Measurements from ENCODE around the gene KANK2. TPM values are rescaled to one million over a fixed set of nuclear protein-coding genes. Genes with fewer than 3 reads are reported as not detected.
"Not testable (repeated sequence)": the region's sequence is repeated elsewhere in the genome, so short reads cannot be mapped to it uniquely, and the experiment has no call there.

The KANK2 gene
- total RNA-seq, 1 donor, result 1.4 TPM

GRCh38 chr19:11131471-11131870 is 65.9 kb downstream of the KANK2 start:
- no peaks in the 10 kb centered on the region for H3K9me3 ChIP-seq (ENCODE audit: low read depth, low read length)

GRCh38 chr19:11130824-11131455 is 66.4 kb downstream of the KANK2 start:
- H3K4me1 ChIP-seq (ENCODE audit: insufficient read depth, low read length), result no peaks in the 10 kb centered on the region
- H3K9me3 ChIP-seq (ENCODE audit: low read depth, low read length), result no peaks in the 10 kb centered on the region
- H3K4me3 ChIP-seq (ENCODE audit: low read length), result no peak overlapping the region
- H3K27me3 ChIP-seq (ENCODE audit: insufficient read depth, low read length), result no peaks in the 10 kb centered on the region

More at GRCh38 chr19:11131471-11131870, 65.9 kb downstream of the KANK2 start:
- H3K27me3 ChIP-seq (ENCODE audit: insufficient read depth, low read length), result no peaks in the 10 kb centered on the region
- no peaks in the 10 kb centered on the region for H3K4me1 ChIP-seq (ENCODE audit: insufficient read depth, low read length)
- no peak overlapping the region for H3K4me3 ChIP-seq (ENCODE audit: low read length)

DNA sequence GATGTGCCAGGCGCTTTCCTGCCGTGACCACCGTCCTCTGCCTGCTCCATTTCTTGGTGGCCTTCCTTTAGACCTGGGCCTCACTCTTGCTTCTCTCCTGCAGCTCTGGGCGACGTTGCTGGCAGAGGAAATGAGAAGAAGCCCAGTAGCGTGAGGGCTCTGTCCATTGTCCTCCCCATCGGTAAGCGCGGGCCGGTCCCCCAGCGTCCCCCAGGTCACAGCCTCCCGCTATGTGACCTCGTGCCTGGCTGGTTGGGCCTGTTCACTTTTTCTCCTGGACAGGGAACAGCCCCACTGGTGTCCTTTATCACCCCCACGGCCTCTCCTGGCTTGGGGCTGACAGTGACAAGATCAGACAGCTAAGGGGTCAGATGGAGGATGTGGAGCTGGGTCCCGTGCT is 69.4 kb downstream of the KANK2 start:
- no peaks in the 10 kb centered on the region for H3K27me3 ChIP-seq (ENCODE audit: insufficient read depth, low read length)
- H3K4me1 ChIP-seq (ENCODE audit: insufficient read depth, low read length), result no peaks in the 10 kb centered on the region
- no peak overlapping the region for H3K4me3 ChIP-seq (ENCODE audit: low read length)
- no peaks in the 10 kb centered on the region for H3K9me3 ChIP-seq (ENCODE audit: low read depth, low read length)

GRCh38 chr19:11125994-11126685 is 71.2 kb downstream of the KANK2 start:
- Histone ChIP-seq H3K4me1 (ENCODE audit: insufficient read depth, low read length) (no peaks in the 10 kb centered on the region), H3K9me3 (ENCODE audit: low read depth, low read length) (no peaks in the 10 kb centered on the region), H3K4me3 (ENCODE audit: low read length) (no peak overlapping the region), H3K27me3 (ENCODE audit: insufficient read depth, low read length) (no peaks in the 10 kb centered on the region)

DNA sequence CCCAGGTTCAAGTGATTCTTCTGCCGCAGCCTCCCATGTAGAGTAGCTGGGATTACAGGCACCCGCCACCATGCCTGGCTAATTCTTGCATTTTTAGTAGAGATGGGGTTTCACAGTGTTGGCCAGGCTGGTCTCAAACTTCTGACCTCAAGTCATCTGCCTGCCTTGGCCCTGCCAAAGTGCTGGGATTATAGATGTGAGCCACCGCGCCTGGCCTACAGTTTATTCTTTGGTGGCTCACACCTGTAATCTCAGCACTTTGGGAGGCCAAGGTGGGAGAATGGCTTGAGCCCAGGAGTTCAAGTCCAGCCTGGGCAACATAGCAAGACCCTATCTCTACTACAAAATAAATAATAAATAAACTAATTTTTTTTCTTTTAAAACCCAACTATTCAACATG is 73.2 kb downstream of the KANK2 start:
- H3K9me3 ChIP-seq (ENCODE audit: low read depth, low read length); H3K27me3 ChIP-seq (ENCODE audit: insufficient read depth, low read length); H3K4me1 ChIP-seq (ENCODE audit: insufficient read depth, low read length); H3K4me3 ChIP-seq (ENCODE audit: low read length): not testable (repeated sequence)

DNA sequence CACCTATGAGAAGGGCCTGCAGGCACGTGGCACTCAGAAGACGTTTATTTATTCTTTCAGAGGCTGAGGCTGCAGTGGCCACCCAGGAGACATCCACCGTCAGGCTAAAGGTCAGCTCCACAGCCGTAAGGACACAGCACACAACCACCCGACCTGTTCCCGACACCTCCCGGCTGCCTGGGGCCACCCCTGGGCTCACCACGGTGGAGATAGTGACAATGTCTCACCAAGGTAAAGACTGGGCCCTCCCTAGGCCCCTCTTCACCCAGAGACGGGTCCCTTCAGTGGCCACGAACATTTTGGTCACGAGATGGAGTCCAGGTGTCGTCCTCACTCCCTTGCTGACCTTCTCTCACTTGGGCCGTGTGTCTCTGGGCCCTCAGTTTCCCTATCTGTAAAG is 74.2 kb downstream of the KANK2 start:
- no peak overlapping the region for H3K4me3 ChIP-seq (ENCODE audit: low read length)
- no peaks in the 10 kb centered on the region for H3K4me1 ChIP-seq (ENCODE audit: insufficient read depth, low read length)
- no peaks in the 10 kb centered on the region for H3K9me3 ChIP-seq (ENCODE audit: low read depth, low read length)
- H3K27me3 ChIP-seq (ENCODE audit: insufficient read depth, low read length), result no peaks in the 10 kb centered on the region

- not testable (repeated sequence) for H3K4me3 ChIP-seq (ENCODE audit: low read length); H3K4me1 ChIP-seq (ENCODE audit: insufficient read depth, low read length); H3K27me3 ChIP-seq (ENCODE audit: insufficient read depth, low read length); H3K9me3 ChIP-seq (ENCODE audit: low read depth, low read length)
These were observed 75.4 kb downstream of the KANK2 start for GRCh38 chr19:11121963-11122362.

GRCh38 chr19:11116507-11116906 is 80.8 kb downstream of the KANK2 start:
- Histone ChIP-seq H3K4me3 (ENCODE audit: low read length) (no peak overlapping the region), H3K27me3 (ENCODE audit: insufficient read depth, low read length) (no peaks in the 10 kb centered on the region), H3K9me3 (ENCODE audit: low read depth, low read length) (no peaks in the 10 kb centered on the region), H3K4me1 (ENCODE audit: insufficient read depth, low read length) (no peaks in the 10 kb centered on the region)

DNA sequence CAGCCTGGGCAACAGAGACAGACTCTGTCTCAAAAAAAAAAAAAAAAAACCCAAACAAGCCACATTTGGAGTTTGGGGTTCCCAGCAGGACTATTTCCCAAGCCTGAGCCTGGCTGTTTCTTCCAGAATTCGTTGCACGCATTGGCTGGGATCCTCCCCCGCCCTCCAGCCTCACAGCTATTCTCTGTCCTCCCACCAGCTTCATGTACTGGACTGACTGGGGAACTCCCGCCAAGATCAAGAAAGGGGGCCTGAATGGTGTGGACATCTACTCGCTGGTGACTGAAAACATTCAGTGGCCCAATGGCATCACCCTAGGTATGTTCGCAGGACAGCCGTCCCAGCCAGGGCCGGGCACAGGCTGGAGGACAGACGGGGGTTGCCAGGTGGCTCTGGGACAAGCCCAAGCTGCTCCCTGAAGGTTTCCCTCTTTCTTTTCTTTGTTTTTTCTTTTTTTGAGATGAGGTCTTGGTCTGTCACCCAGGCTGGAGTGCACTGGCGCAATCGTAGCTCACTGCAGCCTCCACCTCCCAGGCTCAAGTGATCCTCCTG is 81.4 kb downstream of the KANK2 start:
- H3K9me3 ChIP-seq (ENCODE audit: low read depth, low read length), result no peaks in the 10 kb centered on the region
- H3K4me3 ChIP-seq (ENCODE audit: low read length), result no peak overlapping the region
- no peaks in the 10 kb centered on the region for H3K4me1 ChIP-seq (ENCODE audit: insufficient read depth, low read length)
- H3K27me3 ChIP-seq (ENCODE audit: insufficient read depth, low read length), result no peaks in the 10 kb centered on the region

- Histone ChIP-seq H3K27me3 (ENCODE audit: insufficient read depth, low read length) (no peaks in the 10 kb centered on the region), H3K9me3 (ENCODE audit: low read depth, low read length) (no peaks in the 10 kb centered on the region), H3K4me1 (ENCODE audit: insufficient read depth, low read length) (no peaks in the 10 kb centered on the region), H3K4me3 (ENCODE audit: low read length) (no peak overlapping the region)
These were observed 82.3 kb downstream of the KANK2 start for GRCh38 chr19:11115042-11115441.

Other genes starting within 250 kb of the KANK2 start
- gene SMARCA4, start 236.5 kb downstream of the KANK2 start, total RNA-seq, result 36.0 TPM
- gene LDLR, start 108.1 kb downstream of the KANK2 start, total RNA-seq, result 58.1 TPM
- 0.10 TPM for gene SPC24, start 41.8 kb downstream of the KANK2 start, total RNA-seq
- not detected for gene ANGPTL8, start 42.1 kb upstream of the KANK2 start, total RNA-seq
- gene DOCK6, start 65.0 kb upstream of the KANK2 start, total RNA-seq, result 0.10 TPM
- not detected for gene TSPAN16, start 98.6 kb upstream of the KANK2 start, total RNA-seq
- 12.1 TPM for gene RAB3D, start 142.1 kb upstream of the KANK2 start, total RNA-seq
- gene TMEM205, start 148.7 kb upstream of the KANK2 start, total RNA-seq, result 34.3 TPM
- 15.6 TPM for gene CCDC159, start 149.0 kb upstream of the KANK2 start, total RNA-seq
- 7.3 TPM for gene PLPPR2, start 157.9 kb upstream of the KANK2 start, total RNA-seq
- gene SWSAP1, start 177.1 kb upstream of the KANK2 start, total RNA-seq, result 0.94 TPM
- 8.8 TPM for gene EPOR, start 186.8 kb upstream of the KANK2 start, total RNA-seq
- gene RGL3, start 221.8 kb upstream of the KANK2 start, total RNA-seq, result not detected
- not detected for gene ODAD3, start 237.6 kb upstream of the KANK2 start, total RNA-seq
- gene PRKCSH, start 238.1 kb upstream of the KANK2 start, total RNA-seq, result 67.1 TPM

Data from mononuclear cell (primary cell).